ENCODE measurements around the gene PDK4.
"Not testable (repeated sequence)": the region's sequence is repeated elsewhere in the genome, so short reads cannot be mapped to it uniquely, and the experiment has no call there.

The PDK4 gene

GRCh38 chr7:95560674-95561073 is 35.6 kb downstream of the PDK4 start:
- Mint-ChIP-seq H3K4me3 (no peak overlapping the region), H3K4me1 (ENCODE audit: low read depth) (no peaks in the 10 kb centered on the region), H3K27ac (no peak overlapping the region), H3K36me3 (ENCODE audit: low read depth) (no peaks in the 10 kb centered on the region), H3K9me3 (no peaks in the 10 kb centered on the region), H3K27me3 (ENCODE audit: low read depth) (no peaks in the 10 kb centered on the region)

- no peaks in the 10 kb centered on the region for H3K27me3 Mint-ChIP-seq (ENCODE audit: low read depth)
- no peaks in the 10 kb centered on the region for H3K4me1 Mint-ChIP-seq (ENCODE audit: low read depth)
- no peaks in the 10 kb centered on the region for H3K9me3 Mint-ChIP-seq
- H3K36me3 Mint-ChIP-seq (ENCODE audit: low read depth): no peaks in the 10 kb centered on the region
- no peak overlapping the region for H3K27ac Mint-ChIP-seq
- no peak overlapping the region for H3K4me3 Mint-ChIP-seq
Measured at GRCh38 chr7:95558864-95559263, 37.5 kb downstream of the PDK4 start.

GRCh38 chr7:95556777-95557176 is 39.5 kb downstream of the PDK4 start:
- no peaks in the 10 kb centered on the region for H3K4me1 Mint-ChIP-seq (ENCODE audit: low read depth)
- H3K27ac Mint-ChIP-seq: no peak overlapping the region
- no peak overlapping the region for H3K4me3 Mint-ChIP-seq
- no peaks in the 10 kb centered on the region for H3K36me3 Mint-ChIP-seq (ENCODE audit: low read depth)
- H3K27me3 Mint-ChIP-seq (ENCODE audit: low read depth): no peaks in the 10 kb centered on the region
- H3K9me3 Mint-ChIP-seq: no peaks in the 10 kb centered on the region

GRCh38 chr7:95553939-95554338 is 42.4 kb downstream of the PDK4 start:
- Mint-ChIP-seq H3K27ac (no peak overlapping the region), H3K4me1 (ENCODE audit: low read depth) (no peaks in the 10 kb centered on the region), H3K9me3 (no peaks in the 10 kb centered on the region), H3K36me3 (ENCODE audit: low read depth) (no peaks in the 10 kb centered on the region), H3K27me3 (ENCODE audit: low read depth) (no peaks in the 10 kb centered on the region), H3K4me3 (no peak overlapping the region)

GRCh38 chr7:95552010-95552926 is 44.0 kb downstream of the PDK4 start:
- H3K9me3 Mint-ChIP-seq; H3K4me1 Mint-ChIP-seq (ENCODE audit: low read depth); H3K27me3 Mint-ChIP-seq (ENCODE audit: low read depth); H3K4me3 Mint-ChIP-seq; H3K36me3 Mint-ChIP-seq (ENCODE audit: low read depth); H3K27ac Mint-ChIP-seq: not testable (repeated sequence)

- Mint-ChIP-seq H3K4me3 (no peak overlapping the region), H3K9me3 (no peaks in the 10 kb centered on the region), H3K36me3 (ENCODE audit: low read depth) (no peaks in the 10 kb centered on the region), H3K27me3 (ENCODE audit: low read depth) (no peaks in the 10 kb centered on the region), H3K4me1 (ENCODE audit: low read depth) (no peaks in the 10 kb centered on the region), H3K27ac (no peak overlapping the region)
Measured at GRCh38 chr7:95550546-95550945, 45.8 kb downstream of the PDK4 start.

- Mint-ChIP-seq H3K4me3 (no peak overlapping the region), H3K27ac (no peak overlapping the region), H3K27me3 (ENCODE audit: low read depth) (no peaks in the 10 kb centered on the region), H3K9me3 (no peaks in the 10 kb centered on the region), H3K4me1 (ENCODE audit: low read depth) (no peaks in the 10 kb centered on the region), H3K36me3 (ENCODE audit: low read depth) (no peaks in the 10 kb centered on the region)
Measured at GRCh38 chr7:95549818-95550529, 46.3 kb downstream of the PDK4 start.

- H3K27me3 Mint-ChIP-seq (ENCODE audit: low read depth): no peaks in the 10 kb centered on the region
- no peaks in the 10 kb centered on the region for H3K4me1 Mint-ChIP-seq (ENCODE audit: low read depth)
- H3K27ac Mint-ChIP-seq: no peak overlapping the region
- no peaks in the 10 kb centered on the region for H3K9me3 Mint-ChIP-seq
- H3K36me3 Mint-ChIP-seq (ENCODE audit: low read depth): no peaks in the 10 kb centered on the region
- H3K4me3 Mint-ChIP-seq: no peak overlapping the region
Measured at GRCh38 chr7:95547361-95548348, 48.7 kb downstream of the PDK4 start.

- Mint-ChIP-seq H3K27me3 (ENCODE audit: low read depth) (peaks cover under 1% of the 10 kb centered on the region), H3K36me3 (ENCODE audit: low read depth) (no peaks in the 10 kb centered on the region), H3K9me3 (no peaks in the 10 kb centered on the region), H3K4me1 (ENCODE audit: low read depth) (no peaks in the 10 kb centered on the region), H3K27ac (no peak overlapping the region), H3K4me3 (no peak overlapping the region)
Measured at GRCh38 chr7:95546647-95547046, 49.7 kb downstream of the PDK4 start.

GRCh38 chr7:95545673-95546072 is 50.6 kb downstream of the PDK4 start:
- H3K4me1 Mint-ChIP-seq (ENCODE audit: low read depth): no peaks in the 10 kb centered on the region
- H3K4me3 Mint-ChIP-seq: no peak overlapping the region
- no peaks in the 10 kb centered on the region for H3K9me3 Mint-ChIP-seq
- H3K27me3 Mint-ChIP-seq (ENCODE audit: low read depth): peaks cover 5% of the 10 kb centered on the region
- H3K36me3 Mint-ChIP-seq (ENCODE audit: low read depth): no peaks in the 10 kb centered on the region
- H3K27ac Mint-ChIP-seq: no peak overlapping the region

GRCh38 chr7:95545007-95545615 is 51.2 kb downstream of the PDK4 start:
- Mint-ChIP-seq H3K9me3 (no peaks in the 10 kb centered on the region), H3K4me3 (no peak overlapping the region), H3K27ac (no peak overlapping the region), H3K36me3 (ENCODE audit: low read depth) (no peaks in the 10 kb centered on the region), H3K27me3 (ENCODE audit: low read depth) (peaks cover 5% of the 10 kb centered on the region), H3K4me1 (ENCODE audit: low read depth) (no peaks in the 10 kb centered on the region)

- Mint-ChIP-seq H3K27me3 (ENCODE audit: low read depth) (peaks cover 5% of the 10 kb centered on the region), H3K36me3 (ENCODE audit: low read depth) (no peaks in the 10 kb centered on the region), H3K27ac (no peak overlapping the region), H3K4me3 (no peak overlapping the region), H3K9me3 (no peaks in the 10 kb centered on the region), H3K4me1 (ENCODE audit: low read depth) (no peaks in the 10 kb centered on the region)
Measured at GRCh38 chr7:95544171-95544570, 52.1 kb downstream of the PDK4 start.

GRCh38 chr7:95543312-95543711 is 53.0 kb downstream of the PDK4 start:
- Mint-ChIP-seq H3K27me3 (ENCODE audit: low read depth) (peaks cover 13% of the 10 kb centered on the region), H3K9me3 (no peaks in the 10 kb centered on the region), H3K4me3 (no peak overlapping the region), H3K36me3 (ENCODE audit: low read depth) (no peaks in the 10 kb centered on the region), H3K4me1 (ENCODE audit: low read depth) (no peaks in the 10 kb centered on the region), H3K27ac (no peak overlapping the region)

GRCh38 chr7:95540366-95540765 is 56.0 kb downstream of the PDK4 start:
- no peak overlapping the region for H3K27ac Mint-ChIP-seq
- no peak overlapping the region for H3K4me3 Mint-ChIP-seq
- peaks cover 16% of the 10 kb centered on the region for H3K27me3 Mint-ChIP-seq (ENCODE audit: low read depth)
- no peaks in the 10 kb centered on the region for H3K9me3 Mint-ChIP-seq
- no peaks in the 10 kb centered on the region for H3K36me3 Mint-ChIP-seq (ENCODE audit: low read depth)
- no peaks in the 10 kb centered on the region for H3K4me1 Mint-ChIP-seq (ENCODE audit: low read depth)
